A549 (cell line): ENCODE results near the gene TTN. TPM values are rescaled to one million over a fixed set of nuclear protein-coding genes. Genes with fewer than 3 reads are reported as not detected.

Experiments used
- ATAC-seq, 2 experiments: fragments of 200-7000 bp in 1 of 2; fragments of >200 bp in 1 of 2; cut with Nextera tagmentation in 1 of 2; cut with Tn5 transposase in 1 of 2; 3 replicates each; pipeline versions ENCODE4 v1.8.0 to v1.9.1; 2018 to 2020; ENCODE audit warnings: mild to moderate bottlenecking in 1 of 2, moderate library complexity in 1 of 2
- CTCF ChIA-PET: fragments of 300-600 bp; sonication (Branson Sonifier 250); formaldehyde crosslinking; extraction: SDS; loops from one replicate; lab custom pipeline; 2021; ENCODE audit warnings: antibody characterized with exemption, inconsistent platforms; lab: Yijun Ruan, JAX
- POLR2A ChIA-PET: fragments of 350-600 bp; formaldehyde crosslinking; extraction: SDS; loops from one replicate; lab custom pipeline; 2021; ENCODE audit warnings: antibody characterized with exemption, inconsistent platforms; lab: Yijun Ruan, JAX
- DNase-seq, 2 experiments: peaks; one replicate each; pipeline versions ENCODE4 v3.0.0 to v3.0.0-alpha.2; 2011 to 2016; ENCODE audit warnings: low read depth in 1 of 2, low spot score in 1 of 2
- FAIRE-seq: peaks from 2 replicates; lab custom pipeline; 2011; peaks lifted over from hg19 to GRCh38; lab: Jason Lieb, UNC
- H3K27ac ChIP-seq, 2 experiments: fragments of >200 bp; sonication (Bioruptor Twin); formaldehyde crosslinking; 3 replicates each; pipeline ENCODE4 v1.5.1; 2016 to 2017
- H3K4me1 ChIP-seq: fragments of >200 bp; sonication (Bioruptor Twin); formaldehyde crosslinking; 3 replicates; pipeline ENCODE4 v1.6.1; 2016
- H3K4me2 ChIP-seq: fragments of >200 bp; sonication (Bioruptor Twin); formaldehyde crosslinking; 3 replicates; pipeline ENCODE4 v1.6.1; 2016
- H3K4me3 ChIP-seq: fragments of >200 bp; sonication (Bioruptor Twin); formaldehyde crosslinking; 3 replicates; pipeline ENCODE4 v1.5.1; 2016
- H3K9me3 ChIP-seq: fragments of >200 bp; sonication (Bioruptor Twin); formaldehyde crosslinking; 3 replicates; pipeline ENCODE4 v1.6.1; 2016
- CBX2 ChIP-seq: fragments of 200-600 bp; sonication (generic); IDR thresholded peaks from 2 replicates; pipeline ENCODE4 v1.6.1; 2016; ENCODE audit warnings: low read depth, mild to moderate bottlenecking, borderline replicate concordance
- CHD2 ChIP-seq: fragments of 150-350 bp; IDR thresholded peaks from 2 replicates; pipeline ENCODE4 v1.6.1; 2014; ENCODE audit warnings: low read length; ENCODE audit not compliant: partially characterized antibody
- CHD4 ChIP-seq: fragments of 200-600 bp; sonication (generic); IDR thresholded peaks from 2 replicates; pipeline ENCODE4 v1.6.1; 2016; ENCODE audit warnings: antibody characterized with exemption, mild to moderate bottlenecking, borderline replicate concordance
- CTCF ChIP-seq: fragments of >200 bp; sonication (Bioruptor Twin); formaldehyde crosslinking; IDR thresholded peaks from 3 replicates; pipeline ENCODE4 v1.5.1; 2016
- EP300 ChIP-seq, 2 experiments: fragments of >200 bp; sonication (Bioruptor Twin); formaldehyde crosslinking; IDR thresholded peaks; 2 replicates in 1 of 2; 3 replicates in 1 of 2; pipeline ENCODE4 v1.6.1; 2016 to 2017
- FOSB ChIP-seq: fragments of 250-450 bp; sonication (Bioruptor Pico); IDR thresholded peaks from 2 replicates; pipeline ENCODE4 v1.5.0; 2020; ENCODE audit warnings: mild to moderate bottlenecking, moderate library complexity
- GATA3 ChIP-seq: IDR thresholded peaks from 2 replicates; pipeline ENCODE4 v1.6.1; 2012; ENCODE audit warnings: borderline replicate concordance
- JUN ChIP-seq, 2 experiments: fragments of >200 bp; sonication (Bioruptor Twin); formaldehyde crosslinking; IDR thresholded peaks; 2 replicates in 1 of 2; 3 replicates in 1 of 2; pipeline ENCODE4 v1.6.1; 2016 to 2017
- JUNB ChIP-seq: fragments of >200 bp; sonication (Bioruptor Twin); formaldehyde crosslinking; IDR thresholded peaks from 2 replicates; pipeline ENCODE4 v1.6.1; 2016
- KDM1A ChIP-seq: fragments of 200-600 bp; sonication (generic); IDR thresholded peaks from 2 replicates; pipeline ENCODE4 v1.6.1; 2016; ENCODE audit warnings: low read depth, mild to moderate bottlenecking
- MAFK ChIP-seq: fragments of 450-650 bp; IDR thresholded peaks from 2 replicates; pipeline ENCODE4 v1.6.1; 2014; ENCODE audit not compliant: partially characterized antibody
- MAX ChIP-seq: IDR thresholded peaks from 2 replicates; pipeline ENCODE4 v1.6.1; 2012
- PBX3 ChIP-seq: IDR thresholded peaks from 2 replicates; pipeline ENCODE4 v1.6.1; 2012
- PHF8 ChIP-seq: fragments of 200-600 bp; sonication (generic); IDR thresholded peaks from 2 replicates; pipeline ENCODE4 v1.6.1; 2016; ENCODE audit warnings: low read depth, mild to moderate bottlenecking, antibody characterized with exemption, moderate library complexity, borderline replicate concordance
- RAD21 ChIP-seq, 2 experiments: fragments of >200 bp in 1 of 2; sonication (Bioruptor Twin) in 1 of 2; formaldehyde crosslinking in 1 of 2; IDR thresholded peaks in 1 of 2; conservative IDR thresholded peaks in 1 of 2; 2 replicates in 1 of 2; 3 replicates in 1 of 2; pipeline ENCODE4 v1.6.1; 2012 to 2018; ENCODE audit warnings: inconsistent platforms in 1 of 2
- REST ChIP-seq: fragments of 200-600 bp; sonication (generic); IDR thresholded peaks from 2 replicates; pipeline ENCODE4 v1.6.1; 2016; ENCODE audit warnings: antibody characterized with exemption, mild to moderate bottlenecking, moderate library complexity
- WGBS: methylation state at CpG from one replicate; pipeline ENCODE4 v1.1.6; 2017; ENCODE audit errors: missing lambda C conversion rate; 5-methylcytosine and 5-hydroxymethylcytosine counted together
- polyA minus RNA-seq: library from RNA; depleted of rRNA, polyadenylated mRNA; stranded (reverse); fragments of >200 nt; gene quantifications from 2 replicates; pipeline ENCODE4 v1.2.3, GENCODE V29; 2011; rRNA and poly(A)+ RNA removed
- polyA plus RNA-seq, 4 experiments: library from polyadenylated mRNA; depleted of rRNA in 3 of 4; stranded (reverse); fragments of >200 nt; fragmentation: RNase III in 1 of 4; extraction: RNeasy Plus Mini Kit Qiagen cat#74134 plus additional on column Dnase treatment in 1 of 4; gene quantifications; 2 replicates in 3 of 4; 3 replicates in 1 of 4; pipeline ENCODE4 v1.2.3, GENCODE V29; 2011 to 2017
- TF ChIP-seq, protein P1 (sequence below): fragments of 250-450 bp; sonication (Bioruptor Pico); IDR thresholded peaks from 2 replicates; pipeline ENCODE4 v1.5.0; 2021; ENCODE audit warnings: mild to moderate bottlenecking, moderate library complexity, borderline replicate concordance

The TTN gene
- polyA plus RNA-seq (2011; rRNA removed): under 0.01 TPM in 2 replicates
- not detected in 2 replicates for polyA plus RNA-seq (2012; cell fraction: cytosol; rRNA removed)
- polyA plus RNA-seq (2012; cell fraction: nucleus; rRNA removed): not detected in 2 replicates
- polyA plus RNA-seq (2017; fragmentation: RNase III; extraction: RNeasy Plus Mini Kit Qiagen cat#74134 plus additional on column Dnase treatment): not detected in 3 replicates
- polyA minus RNA-seq: under 0.01 TPM in 2 replicates

- Histone ChIP-seq H3K4me3 (no peak within 1 kb of the TSS), H3K4me1 (no peaks in the 10 kb centered on the region), H3K4me2 (no peak within 1 kb of the TSS), H3K27ac (no peak within 1 kb of the TSS), H3K9me3 (no peaks in the 10 kb centered on the region)
- FAIRE-seq (no peak), DNase-seq (no peak), ATAC-seq (no peak)
- CTCF ChIA-PET: interaction anchor here (1.2 kb wide), 1 partner anchor 12 kb away, joined by 3 read pairs; no protein-coding TSS in a partner anchor
- POLR2A ChIA-PET: no interaction called here
- 68% methylated on average over 10 of the region's 10 CpGs for WGBS
- TF ChIP-seq GATA3: no peak
- TF ChIP-seq CHD4: no peak
- TF ChIP-seq REST: no peak
Measured at GRCh38 chr2:178807227-178808008, at the start of gene TTN. TSS of gene TTN (minus strand) at chr2:178807423. CDS start at chr2:178804642, 2,781 bp downstream.

GRCh38 chr2:178855151-178855550 lies 47.9 kb upstream of the TTN start:
- H3K27ac ChIP-seq: no peak overlapping the region
- no peaks in the 10 kb centered on the region for H3K9me3 ChIP-seq
- ATAC-seq: no peak
- H3K4me1 ChIP-seq: no peaks in the 10 kb centered on the region
- ChIA-PET POLR2A (no interaction called here), CTCF (interaction anchor here (1.0 kb wide), 1 partner anchor 43 kb away, joined by 3 read pairs; no protein-coding TSS in a partner anchor)
- H3K4me2 ChIP-seq: no peak overlapping the region
- DNase-seq: no peak
- TF ChIP-seq MAFK: no peak
- no peak for TF ChIP-seq PBX3
- TF ChIP-seq JUNB: no peak
- TF ChIP-seq, protein P1, sequence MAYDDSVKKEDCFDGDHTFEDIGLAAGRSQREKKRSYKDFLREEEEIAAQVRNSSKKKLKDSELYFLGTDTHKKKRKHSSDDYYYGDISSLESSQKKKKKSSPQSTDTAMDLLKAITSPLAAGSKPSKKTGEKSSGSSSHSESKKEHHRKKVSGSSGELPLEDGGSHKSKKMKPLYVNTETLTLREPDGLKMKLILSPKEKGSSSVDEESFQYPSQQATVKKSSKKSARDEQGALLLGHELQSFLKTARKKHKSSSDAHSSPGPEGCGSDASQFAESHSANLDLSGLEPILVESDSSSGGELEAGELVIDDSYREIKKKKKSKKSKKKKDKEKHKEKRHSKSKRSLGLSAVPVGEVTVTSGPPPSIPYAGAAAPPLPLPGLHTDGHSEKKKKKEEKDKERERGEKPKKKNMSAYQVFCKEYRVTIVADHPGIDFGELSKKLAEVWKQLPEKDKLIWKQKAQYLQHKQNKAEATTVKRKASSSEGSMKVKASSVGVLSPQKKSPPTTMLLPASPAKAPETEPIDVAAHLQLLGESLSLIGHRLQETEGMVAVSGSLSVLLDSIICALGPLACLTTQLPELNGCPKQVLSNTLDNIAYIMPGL: no peak
- TF ChIP-seq CTCF: no peak
- TF ChIP-seq CBX2: no peak
- no peak for TF ChIP-seq CHD2
- no peak for TF ChIP-seq PHF8
- no peak for TF ChIP-seq JUN (IDR thresholded peaks at IDR 0.05)
- TF ChIP-seq FOSB: no peak
- no peak for TF ChIP-seq RAD21 (conservative IDR thresholded peaks at IDR 0.05 in 1 of 2, IDR thresholded peaks at IDR 0.05 in 1 of 2)
- TF ChIP-seq EP300 (IDR thresholded peaks at IDR 0.05): no peak
- no peak for TF ChIP-seq KDM1A
- TF ChIP-seq MAX: no peak
- TF ChIP-seq, all 56 proteins: peak for 0
- no peak for FAIRE-seq
- no peak overlapping the region for H3K4me3 ChIP-seq
